HG03025 (cell line): ENCODE data around the gene TTLL7.
"Not testable (repeated sequence)": the region's sequence is repeated elsewhere in the genome, so short reads cannot be mapped to it uniquely, and the experiment has no call there.

Source experiments
- ATAC-seq: cut with Tn5 transposase; IDR thresholded peaks from one replicate; pipeline ENCODE4 v1.9.1; 2021; ENCODE audit warnings: mild to moderate bottlenecking, moderate library complexity; ENCODE audit not compliant: unreplicated experiment, low FRiP score

Gene TTLL7

DNA sequence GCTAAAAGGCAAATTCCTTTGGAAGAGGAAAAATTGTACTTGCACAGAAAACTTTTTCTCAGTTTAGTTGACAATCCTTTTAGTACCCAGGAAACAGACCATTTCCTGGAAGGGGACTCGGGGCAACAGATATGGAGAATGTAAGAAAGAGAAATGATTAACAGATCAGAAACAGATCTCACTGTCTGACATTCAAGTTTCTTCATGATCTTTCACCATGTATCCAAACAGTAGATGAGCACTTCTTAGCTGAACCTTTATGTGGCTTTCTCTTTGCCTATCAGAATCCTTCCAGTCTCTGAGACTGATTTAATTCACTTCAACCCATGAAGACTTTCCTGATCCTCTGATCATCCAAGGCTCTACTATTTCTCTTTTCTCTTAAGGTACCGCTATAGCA is 2.7 kb downstream of the TTLL7 start:
- ATAC-seq, result no peak

DNA sequence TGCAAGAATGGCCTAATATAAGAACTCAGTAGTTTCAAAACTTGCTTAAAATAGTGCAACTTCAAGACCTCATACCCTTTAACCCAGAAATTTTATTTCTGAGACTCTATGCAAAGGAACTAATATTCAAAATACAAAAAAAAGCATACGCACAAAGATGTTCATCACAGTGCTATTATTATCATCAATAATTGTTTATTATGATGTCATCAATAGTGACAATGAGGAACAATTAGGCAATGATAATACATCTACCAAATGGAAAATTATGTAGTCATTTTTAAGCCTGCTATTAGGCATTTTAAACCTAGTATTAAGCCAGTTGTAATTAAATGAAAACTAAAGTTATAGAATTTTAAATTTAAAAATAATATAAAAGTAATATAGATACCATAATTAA is 3.3 kb downstream of the TTLL7 start:
- no peak for ATAC-seq

DNA sequence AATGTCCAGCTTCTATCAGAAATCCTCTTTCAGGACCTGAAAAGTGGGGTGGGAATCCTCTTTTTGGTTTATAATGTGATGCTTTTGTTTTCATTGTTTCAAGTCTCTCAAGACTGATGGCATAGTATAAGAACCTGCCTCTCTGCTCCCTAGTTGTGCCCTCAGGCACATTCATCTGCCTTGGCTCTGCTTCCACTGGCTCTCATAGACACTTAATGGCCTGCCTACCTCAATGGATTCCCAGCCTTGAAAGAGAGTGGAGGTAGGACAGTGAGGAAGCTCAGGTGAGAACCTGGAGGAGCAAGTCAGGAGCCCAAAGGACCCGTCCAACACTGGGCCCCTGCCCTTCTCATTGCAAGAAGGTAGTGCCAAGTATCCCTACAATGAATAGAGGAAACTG is 4.8 kb downstream of the TTLL7 start:
- ATAC-seq, result no peak

DNA sequence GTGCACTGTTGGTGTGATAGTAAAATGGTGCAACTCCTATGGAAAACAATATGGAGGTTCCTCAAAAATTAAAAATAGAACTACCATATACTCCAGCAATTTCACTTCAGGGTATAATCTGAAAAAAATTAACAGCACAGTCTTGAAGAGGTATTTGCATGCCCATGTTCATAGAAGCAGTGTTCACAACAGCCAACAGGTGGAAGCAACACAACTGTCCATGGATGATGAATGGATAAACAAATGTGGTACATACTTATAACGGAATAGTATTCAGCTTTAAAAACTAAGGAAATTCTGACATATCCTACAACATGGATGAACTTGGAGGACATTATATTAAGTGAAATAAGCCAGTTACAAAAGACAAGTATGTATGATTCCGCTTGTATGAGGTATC is 8.2 kb downstream of the TTLL7 start:
- ATAC-seq, result no peak

DNA sequence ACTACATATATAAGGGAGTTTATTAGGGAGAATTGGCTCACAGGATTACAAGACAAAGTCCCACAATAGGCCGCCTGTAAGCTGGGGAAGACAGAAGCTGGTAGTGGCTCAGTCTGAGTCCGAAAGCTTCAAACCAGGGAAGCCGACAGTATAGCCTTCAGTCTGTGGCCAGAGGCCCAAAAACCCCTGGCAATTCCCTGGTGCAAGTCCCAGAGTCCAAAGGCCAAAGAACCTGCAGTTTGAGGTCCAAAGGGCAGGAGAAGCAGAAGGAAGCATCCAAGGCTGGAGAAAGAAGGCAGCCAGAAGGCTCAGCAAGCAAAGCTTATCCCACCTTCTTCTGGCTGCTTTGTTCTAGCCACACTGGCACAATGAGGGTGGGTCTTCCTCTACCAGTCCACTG is 13.9 kb downstream of the TTLL7 start:
- no peak for ATAC-seq

DNA sequence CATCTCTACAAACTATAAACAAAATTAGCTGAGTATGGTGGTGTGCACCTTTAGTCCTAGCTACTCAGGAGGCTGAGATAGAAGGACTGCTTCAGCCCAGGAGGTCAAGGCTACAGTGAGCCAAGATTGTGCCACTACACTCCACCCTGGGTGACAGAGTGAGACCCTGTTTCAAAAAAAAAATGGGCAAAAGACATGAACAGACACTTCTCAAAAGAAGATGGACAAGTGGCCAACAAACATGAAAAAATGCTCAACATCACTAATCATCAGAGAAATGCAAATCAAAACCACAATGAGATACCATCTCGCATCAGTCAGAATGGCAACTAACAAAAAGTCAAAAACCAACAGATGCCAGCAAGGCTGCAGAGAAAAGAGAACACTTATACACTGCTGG is 15.0 kb downstream of the TTLL7 start:
- ATAC-seq, result not testable (repeated sequence)

DNA sequence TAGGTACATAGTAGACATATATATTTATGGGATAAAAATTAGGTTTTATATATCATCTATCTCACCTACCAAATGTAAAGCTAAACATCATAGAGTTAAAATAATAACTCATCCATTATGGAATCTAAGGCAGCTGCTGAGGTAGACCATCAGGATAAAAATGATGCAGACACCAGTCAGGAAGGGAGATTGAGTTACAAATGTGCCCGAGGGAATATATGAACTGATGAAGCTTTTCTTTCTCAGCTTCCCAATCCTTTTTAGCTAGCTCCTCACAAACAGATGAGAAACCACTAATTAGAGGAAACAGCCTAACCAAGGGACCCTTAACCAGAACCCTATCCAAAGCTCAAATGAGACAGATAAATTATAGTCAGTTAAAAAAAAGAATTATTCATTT is 20.9 kb downstream of the TTLL7 start:
- no peak for ATAC-seq

DNA sequence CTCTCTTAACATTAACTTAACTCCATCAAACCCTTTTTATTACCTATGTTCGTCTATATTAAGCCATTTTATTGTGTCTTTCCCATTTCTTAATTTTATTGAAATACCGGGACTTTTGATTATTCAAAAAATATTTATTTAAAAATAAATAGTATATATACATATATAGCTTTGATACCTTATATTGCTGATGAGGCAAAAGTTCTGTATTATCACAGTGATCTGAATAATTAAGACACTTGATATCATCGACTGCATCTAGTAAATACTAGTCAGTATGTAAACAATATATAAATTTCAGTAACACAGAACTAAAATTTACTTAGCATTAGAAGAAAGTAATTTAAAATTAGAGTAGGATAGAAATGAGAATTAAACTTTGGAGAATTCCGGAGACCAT is 22.0 kb downstream of the TTLL7 start:
- ATAC-seq, result no peak

DNA sequence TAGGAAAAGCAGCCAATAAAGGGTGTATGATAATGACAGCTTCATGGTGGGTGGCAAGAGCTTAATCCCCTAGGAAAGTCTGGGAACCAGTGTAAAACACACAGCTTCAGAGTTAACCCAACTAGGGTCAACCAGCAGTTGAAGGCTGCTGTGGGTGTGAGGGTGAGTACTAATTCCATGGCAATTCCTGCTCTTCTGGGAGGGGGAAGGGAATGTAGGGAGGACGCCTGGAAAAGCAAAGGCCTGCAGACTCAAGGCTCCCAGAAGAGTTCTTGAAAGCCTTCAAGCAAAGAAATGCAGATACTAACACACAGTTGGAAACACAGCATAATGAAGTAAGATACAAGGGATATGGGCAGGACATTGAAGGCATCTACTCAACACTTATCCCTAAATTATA is 28.1 kb downstream of the TTLL7 start:
- ATAC-seq, result no peak

GRCh38 chr1:83970114-83970513 is 28.8 kb downstream of the TTLL7 start:
- ATAC-seq, result no peak

GRCh38 chr1:83967336-83967735 is 31.6 kb downstream of the TTLL7 start:
- ATAC-seq, result no peak

- no peak for ATAC-seq
Measured at GRCh38 chr1:83964153-83964552, 34.8 kb downstream of the TTLL7 start.

DNA sequence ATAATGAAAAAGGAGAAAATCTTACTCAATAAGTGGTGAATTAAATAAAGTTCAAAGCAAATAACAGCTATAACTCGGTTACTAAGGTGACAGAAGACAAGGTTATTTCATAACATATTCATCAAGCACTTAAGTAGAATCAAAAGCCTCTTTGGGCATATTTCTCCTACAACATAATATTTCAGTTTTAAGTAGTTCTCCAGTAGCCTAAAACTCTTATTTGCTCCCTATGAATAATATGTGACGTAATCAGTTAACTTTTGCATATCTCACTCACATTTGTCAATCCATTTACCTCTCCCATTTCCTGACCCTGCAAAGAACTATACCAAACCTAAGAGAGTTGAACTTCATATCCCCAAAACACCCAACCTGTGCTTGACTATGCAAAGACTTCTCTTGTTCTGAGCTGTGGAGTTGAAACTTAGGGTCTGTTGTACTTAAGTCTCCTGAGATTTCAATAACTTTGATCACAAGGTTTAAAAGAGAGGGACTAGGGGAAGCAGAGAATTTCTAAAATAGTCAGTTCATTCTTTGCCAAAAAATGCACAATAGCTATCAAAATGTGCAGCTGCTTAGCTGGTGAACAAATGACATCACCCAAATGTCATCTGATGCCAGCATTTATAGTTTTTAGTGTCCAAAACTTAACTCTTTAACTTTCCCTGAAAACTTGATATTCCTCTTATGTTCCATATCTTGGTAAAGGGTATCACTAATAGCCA is 37.2 kb downstream of the TTLL7 start:
- ATAC-seq, result no peak

- no peak for ATAC-seq
Measured at GRCh38 chr1:83960669-83961277, 38.2 kb downstream of the TTLL7 start.

DNA sequence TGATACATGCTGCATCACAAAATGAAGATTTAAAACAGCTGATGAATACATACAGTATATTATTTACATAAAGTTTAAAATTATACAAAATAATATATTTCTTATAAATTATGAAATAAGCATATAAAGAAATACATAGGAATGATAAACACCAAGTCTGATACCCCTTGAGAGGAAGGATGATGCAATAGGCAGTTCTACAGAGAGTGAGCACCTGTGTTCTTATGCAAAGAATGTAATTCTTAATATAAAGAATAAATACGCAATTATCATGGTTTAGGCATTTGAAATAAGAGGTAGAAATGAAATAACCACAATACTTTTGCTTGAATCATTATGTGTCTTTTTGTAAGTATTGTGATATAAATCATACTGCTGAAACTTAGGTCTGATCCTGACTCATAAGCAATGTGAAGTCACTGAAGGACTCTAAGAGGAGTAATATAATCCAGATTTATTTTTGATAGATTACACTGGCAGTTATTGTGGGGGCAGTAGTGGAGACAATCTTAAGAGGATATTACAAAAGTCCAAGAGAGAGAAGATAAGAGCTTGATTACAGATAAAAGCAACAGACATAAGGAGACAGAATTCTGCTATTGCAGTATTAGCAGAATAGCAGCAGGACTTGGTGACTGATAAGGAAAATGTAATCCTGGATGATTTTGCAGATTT is 39.0 kb downstream of the TTLL7 start:
- ATAC-seq, result no peak

GRCh38 chr1:83958704-83959103 is 40.2 kb downstream of the TTLL7 start:
- no peak for ATAC-seq

DNA sequence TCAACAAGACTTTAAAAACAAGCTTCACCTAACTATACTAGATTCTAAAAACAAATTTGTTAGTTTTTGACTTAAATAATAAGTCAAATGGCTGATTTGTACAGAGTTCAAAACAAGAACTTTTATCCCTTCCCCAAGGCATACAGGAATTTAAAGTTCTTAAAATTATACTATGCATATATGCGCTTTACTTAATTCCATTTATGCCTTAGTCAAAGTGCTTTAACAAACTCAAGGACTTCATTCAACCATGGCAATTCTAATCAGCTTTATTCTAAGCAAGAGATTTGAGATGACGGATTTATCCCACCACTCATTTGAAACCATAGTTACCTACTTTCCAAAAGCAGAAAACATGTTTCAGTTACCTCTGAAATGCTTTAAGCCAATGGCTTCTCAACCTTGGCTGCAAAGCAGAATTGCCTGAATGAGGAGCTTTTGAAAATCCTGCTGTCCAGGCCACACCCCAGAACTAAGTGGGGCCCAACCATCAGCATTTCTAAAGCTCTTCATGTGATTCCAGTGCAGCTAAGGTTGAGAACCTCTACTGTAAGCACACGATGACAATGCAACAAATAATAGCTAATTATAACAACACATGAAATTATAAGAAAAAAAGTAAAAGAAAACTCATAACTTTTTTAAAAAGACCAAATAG is 44.6 kb downstream of the TTLL7 start:
- no peak for ATAC-seq

- ATAC-seq, result no peak
Measured at GRCh38 chr1:83950106-83950661, 48.7 kb downstream of the TTLL7 start.

GRCh38 chr1:83942914-83943313 is 56.0 kb downstream of the TTLL7 start:
- no peak for ATAC-seq

GRCh38 chr1:83934550-83934949 is 64.4 kb downstream of the TTLL7 start:
- no peak for ATAC-seq

DNA sequence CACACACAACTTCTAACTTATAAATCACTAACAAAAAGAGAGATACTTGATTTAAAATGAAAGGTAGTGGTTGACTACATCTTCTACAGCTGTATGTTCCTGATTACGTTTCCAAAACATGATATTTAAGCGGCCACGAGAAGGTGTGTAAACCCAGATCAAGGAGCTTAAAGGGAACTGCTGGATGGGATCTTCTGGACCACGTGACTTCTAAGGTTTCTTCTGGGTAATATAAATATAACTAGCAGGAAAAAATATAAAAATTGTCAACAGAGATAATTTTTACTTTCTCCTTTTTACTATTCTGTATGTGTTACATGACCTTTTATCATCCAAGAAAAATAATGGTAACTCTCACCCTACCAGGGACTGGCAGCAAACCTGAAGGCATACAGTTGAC is 66.2 kb downstream of the TTLL7 start:
- no peak for ATAC-seq
